Activated CD8-positive, alpha-beta memory T cell treated with anti-CD3 and anti-CD28 coated beads, Interleukin-2, amount 50 U/mL, for 48 hours (primary cell): Measurements from ENCODE around the gene SNAPC4.

Source experiments
- DNase-seq: peaks from one replicate; pipeline ENCODE4 v3.0.0-alpha.2; 2020

Gene SNAPC4

GRCh38 chr9:136370687-136371532 lies 29.1 kb downstream of the SNAPC4 start:
- no peak for DNase-seq

- no peak for DNase-seq
Measured at GRCh38 chr9:136370037-136370436, 29.9 kb downstream of the SNAPC4 start.

GRCh38 chr9:136368190-136368589 lies 31.8 kb downstream of the SNAPC4 start:
- DNase-seq, result no peak

GRCh38 chr9:136367296-136368145 lies 32.4 kb downstream of the SNAPC4 start:
- DNase-seq, result no peak

GRCh38 chr9:136366826-136367225 lies 33.1 kb downstream of the SNAPC4 start:
- DNase-seq, result no peak

GRCh38 chr9:136365775-136366222 lies 34.2 kb downstream of the SNAPC4 start:
- DNase-seq, result no peak

- DNase-seq, result no peak
Measured at GRCh38 chr9:136364942-136365774, 34.8 kb downstream of the SNAPC4 start.

- no peak for DNase-seq
Measured at GRCh38 chr9:136363949-136364748, 35.8 kb downstream of the SNAPC4 start.

GRCh38 chr9:136363106-136363948 lies 36.6 kb downstream of the SNAPC4 start, which contains the start of gene DNLZ:
TSS of gene DNLZ (minus strand) at chr9:136363744. CDS start at chr9:136363714, 30 bp downstream.
- peak; percentile 98 for DNase-seq

GRCh38 chr9:136362450-136362784 lies 37.6 kb downstream of the SNAPC4 start:
- no peak for DNase-seq

- no peak for DNase-seq
Measured at GRCh38 chr9:136361754-136362449, 38.1 kb downstream of the SNAPC4 start.

GRCh38 chr9:136361047-136361753 lies 38.8 kb downstream of the SNAPC4 start:
- DNase-seq, result no peak

GRCh38 chr9:136359774-136360718 lies 39.9 kb downstream of the SNAPC4 start:
- no peak for DNase-seq

- no peak for DNase-seq
Measured at GRCh38 chr9:136358888-136359287, 41.1 kb downstream of the SNAPC4 start.

GRCh38 chr9:136358016-136358415 lies 42.0 kb downstream of the SNAPC4 start:
- DNase-seq, result no peak

- no peak for DNase-seq
Measured at GRCh38 chr9:136357202-136357725, 42.7 kb downstream of the SNAPC4 start.

- no peak for DNase-seq
Measured at GRCh38 chr9:136355616-136356557, 44.1 kb downstream of the SNAPC4 start.
